HAP-1 (cell line): ENCODE results near the gene MAGEC3.

Experiments used
- DNase-seq, 2 experiments: peaks; one replicate each; pipeline ENCODE4 v3.0.0-alpha.2; 2016 to 2020; ENCODE audit warnings: low spot score in 2 of 2
- H3K27me3 ChIP-seq: fragments of 250-450 bp; sonication (Bioruptor Pico); 2 replicates; pipeline ENCODE4 v1.5.1; 2020; ENCODE audit warnings: low read depth, mild to moderate bottlenecking, moderate library complexity
- H3K36me3 ChIP-seq: fragments of 250-450 bp; sonication (Bioruptor Pico); replicated peaks from 2 replicates; pipeline ENCODE4 v1.5.1; 2020; ENCODE audit warnings: mild to moderate bottlenecking
- H3K4me1 ChIP-seq: fragments of 250-450 bp; sonication (Bioruptor Pico); 2 replicates; pipeline ENCODE4 v1.5.1; 2020; ENCODE audit warnings: mild to moderate bottlenecking
- H3K4me3 ChIP-seq: fragments of 250-450 bp; sonication (Bioruptor Pico); 2 replicates; pipeline ENCODE4 v1.5.1; 2020; ENCODE audit warnings: mild to moderate bottlenecking, moderate library complexity
- H3K9me3 ChIP-seq: fragments of 250-450 bp; sonication (Bioruptor Pico); 2 replicates; pipeline ENCODE4 v1.5.1; 2020; ENCODE audit warnings: mild to moderate bottlenecking, moderate library complexity
- in situ Hi-C: fragments of 300-500 bp; cut with MboI; formaldehyde crosslinking; loops from 3 replicates; pipeline ENCODE4 v1.14.3; 2020; ENCODE audit warnings: low sequenced_read_pairs, inconsistent platforms, mixed read lengths

Gene MAGEC3

GRCh38 chrX:141904262-141904661, 66.1 kb downstream of the MAGEC3 start:
- Histone ChIP-seq H3K4me1 (no peaks in the 10 kb centered on the region), H3K9me3 (no peaks in the 10 kb centered on the region), H3K27me3 (no peaks in the 10 kb centered on the region), H3K36me3 (no peaks in the 10 kb centered on the region), H3K4me3 (no peak overlapping the region)
- in situ Hi-C loops = no loop called here
- no peak for DNase-seq

DNA sequence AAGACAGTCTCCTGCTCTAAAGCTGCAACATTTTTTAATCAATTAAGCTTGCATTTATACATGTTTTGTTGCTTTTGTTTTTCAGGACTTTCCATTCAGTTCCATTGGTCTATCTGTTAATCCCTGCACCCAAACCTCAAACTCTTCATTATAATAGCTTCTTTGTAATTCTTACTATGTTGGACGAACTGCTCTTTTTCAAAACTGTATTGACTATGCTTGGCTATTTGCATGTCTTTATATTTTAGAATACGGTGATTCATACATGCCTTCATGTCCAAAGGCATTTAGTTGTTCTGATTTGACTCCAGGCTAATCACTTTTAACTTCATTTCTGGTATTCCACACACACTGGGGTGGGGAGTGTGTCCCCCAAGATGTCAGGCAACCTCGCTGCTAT, 79.7 kb downstream of the MAGEC3 start:
- DNase-seq = peak in 1 of 2 experiments; percentile 95
- in situ Hi-C loops = no loop called here
- Histone ChIP-seq H3K4me3 (no peak overlapping the region), H3K36me3 (no peaks in the 10 kb centered on the region), H3K9me3 (no peaks in the 10 kb centered on the region), H3K27me3 (no peaks in the 10 kb centered on the region), H3K4me1 (peaks cover 18% of the 10 kb centered on the region)

- Histone ChIP-seq H3K9me3 (no peaks in the 10 kb centered on the region), H3K27me3 (no peaks in the 10 kb centered on the region), H3K36me3 (no peaks in the 10 kb centered on the region), H3K4me1 (peaks cover 4% of the 10 kb centered on the region; the same call in 1 of the 2 replicates), H3K4me3 (no peak overlapping the region)
- DNase-seq = peak in 1 of 2 experiments; percentile 9
- in situ Hi-C loops = no loop called here
Observed at GRCh38 chrX:141924293-141924692, 86.2 kb downstream of the MAGEC3 start.

DNA sequence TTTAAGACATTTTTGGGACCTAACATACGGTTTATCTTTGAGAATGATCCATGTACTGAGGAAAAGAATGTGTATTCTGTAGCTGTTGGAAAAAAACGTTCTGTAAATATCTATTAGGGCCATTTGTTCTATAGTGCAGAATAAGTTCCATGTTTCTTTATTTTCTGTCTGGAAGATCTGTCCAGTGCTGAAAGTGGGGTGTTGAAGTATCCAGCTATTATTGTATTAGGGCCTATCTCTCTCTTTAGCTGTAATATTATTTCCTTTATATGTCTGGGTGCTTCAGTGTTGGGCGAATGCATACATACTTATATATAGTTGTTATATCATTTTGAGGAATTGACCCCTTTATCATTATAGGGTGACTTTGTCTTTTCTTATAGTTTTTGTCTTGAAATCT, 90.3 kb downstream of the MAGEC3 start:
- Histone ChIP-seq H3K36me3 (no peaks in the 10 kb centered on the region), H3K4me1 (peaks cover 4% of the 10 kb centered on the region; the same call in 1 of the 2 replicates), H3K4me3 (no peak overlapping the region), H3K27me3 (no peaks in the 10 kb centered on the region), H3K9me3 (no peaks in the 10 kb centered on the region)
- DNase-seq = no peak
- in situ Hi-C loops = no loop called here

DNA sequence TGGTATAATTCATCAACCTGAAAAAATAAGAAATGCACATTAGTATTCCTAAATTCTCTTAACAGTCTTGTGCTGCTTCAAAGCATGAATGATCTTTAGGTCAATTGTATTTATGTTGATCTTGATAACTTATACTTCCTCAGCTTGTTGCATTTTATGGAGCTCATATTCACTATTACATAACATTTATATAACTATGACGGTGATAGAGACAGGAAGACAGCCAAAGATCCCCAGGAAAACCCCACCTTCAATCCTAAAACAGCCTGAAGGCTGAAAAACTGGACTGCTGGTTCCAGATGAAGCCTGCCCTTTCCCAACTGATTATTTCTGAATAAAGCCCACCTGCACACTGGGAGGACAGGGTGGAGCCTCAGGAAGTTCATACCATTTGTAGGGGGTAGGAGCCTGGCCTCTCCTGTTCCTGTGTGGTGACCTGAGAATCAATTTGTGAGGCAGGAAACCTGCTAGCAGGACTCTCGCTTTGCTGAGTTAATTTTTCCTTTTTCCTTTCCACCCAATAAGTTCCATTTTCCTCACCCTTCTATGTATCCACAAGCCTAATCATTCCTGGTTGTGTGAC, 96.0 kb downstream of the MAGEC3 start:
- Histone ChIP-seq H3K4me3 (no peak overlapping the region), H3K4me1 (peaks cover 3% of the 10 kb centered on the region; the same call in 1 of the 2 replicates), H3K36me3 (no peaks in the 10 kb centered on the region), H3K27me3 (no peaks in the 10 kb centered on the region), H3K9me3 (no peaks in the 10 kb centered on the region)
- DNase-seq = no peak
- in situ Hi-C loops = no loop called here

DNA sequence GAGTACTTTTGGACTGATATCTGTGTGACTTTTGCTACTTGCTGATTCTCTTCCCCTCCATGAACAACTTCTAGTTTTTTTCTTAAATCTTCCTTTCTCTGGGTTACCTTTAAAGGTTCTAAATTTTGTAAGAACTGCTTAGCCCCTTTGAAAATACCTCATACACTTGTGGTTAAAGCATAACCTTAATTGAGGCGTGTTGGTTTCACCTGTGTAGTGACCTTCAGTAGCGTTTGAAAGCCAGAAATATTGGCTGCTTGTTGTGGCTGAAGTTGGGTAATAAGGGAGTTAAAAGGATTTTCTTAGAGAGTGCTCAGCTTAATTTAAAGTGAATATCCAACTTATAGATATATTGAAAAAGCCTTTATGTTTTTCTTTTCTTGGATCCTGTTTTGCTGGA, 97.5 kb downstream of the MAGEC3 start:
- DNase-seq = no peak
- Histone ChIP-seq H3K4me3 (no peak overlapping the region), H3K4me1 (peaks cover 3% of the 10 kb centered on the region; the same call in 1 of the 2 replicates), H3K36me3 (no peaks in the 10 kb centered on the region), H3K27me3 (no peaks in the 10 kb centered on the region), H3K9me3 (no peaks in the 10 kb centered on the region)
- in situ Hi-C loops = no loop called here

DNA sequence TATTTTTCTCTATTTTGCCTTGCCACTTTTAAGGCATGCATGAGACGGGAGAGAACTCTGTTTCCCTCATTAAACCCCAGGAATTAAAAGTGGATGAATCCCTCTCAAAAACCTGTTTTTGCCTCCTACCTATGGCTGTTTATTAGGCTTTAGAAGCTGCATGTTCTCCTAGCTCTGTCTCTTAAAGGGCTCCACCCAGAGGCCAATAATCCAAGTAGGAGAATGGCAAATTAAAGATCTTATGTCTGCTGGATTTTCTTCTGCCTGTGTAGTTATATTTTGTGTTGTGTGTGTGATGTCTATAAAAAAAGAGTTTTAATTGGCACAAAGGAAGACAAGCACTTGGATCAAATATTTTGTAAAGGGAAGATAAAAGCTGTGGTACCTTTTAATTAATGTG, 98.0 kb downstream of the MAGEC3 start:
- Histone ChIP-seq H3K4me1 (peaks cover 3% of the 10 kb centered on the region; the same call in 1 of the 2 replicates), H3K4me3 (no peak overlapping the region), H3K36me3 (no peaks in the 10 kb centered on the region), H3K9me3 (no peaks in the 10 kb centered on the region), H3K27me3 (no peaks in the 10 kb centered on the region)
- in situ Hi-C loops = no loop called here
- peak; percentile 29 to 66 for DNase-seq

DNA sequence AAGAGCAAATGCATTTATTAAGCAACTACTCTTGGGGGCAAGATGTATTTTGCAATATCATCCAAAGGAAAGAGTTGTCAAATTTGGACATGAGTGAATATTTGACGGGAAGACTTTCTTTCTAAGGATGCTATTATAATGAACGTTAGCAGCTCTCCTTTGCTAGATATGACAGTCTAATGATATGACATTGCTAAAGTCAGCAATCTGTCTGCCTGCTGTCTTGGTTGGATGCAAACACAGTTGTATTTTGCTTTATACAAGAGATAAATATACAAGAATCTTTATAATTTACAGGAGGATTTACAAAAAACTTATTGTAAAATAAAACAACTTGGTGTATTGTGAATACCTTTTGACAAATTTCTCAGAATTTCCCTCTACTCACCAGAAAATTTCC, 103.1 kb downstream of the MAGEC3 start:
- Histone ChIP-seq H3K36me3 (no peaks in the 10 kb centered on the region), H3K9me3 (no peaks in the 10 kb centered on the region), H3K27me3 (no peaks in the 10 kb centered on the region), H3K4me1 (no peaks in the 10 kb centered on the region; the same call in 1 of the 2 replicates), H3K4me3 (no peak overlapping the region)
- DNase-seq = no peak
- in situ Hi-C loops = no loop called here

DNA sequence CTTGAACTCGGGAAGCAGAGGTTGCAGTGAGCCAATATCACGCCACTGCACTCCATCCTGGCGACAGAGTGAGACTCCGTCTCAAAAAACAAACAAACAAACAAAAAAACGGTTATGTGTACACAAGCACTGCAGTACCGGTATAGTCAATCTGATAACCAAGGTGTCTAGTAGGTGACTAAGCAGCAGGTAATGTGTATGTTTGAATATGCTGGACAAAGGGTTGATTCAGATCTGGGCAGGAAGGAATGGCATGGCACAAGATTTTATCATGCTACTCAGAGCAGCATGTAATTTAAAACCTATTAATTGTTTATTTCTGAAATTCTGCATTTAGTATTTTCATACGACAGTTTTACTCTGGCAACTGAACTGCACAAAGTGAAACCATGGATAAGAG, 107.3 kb downstream of the MAGEC3 start:
- in situ Hi-C loops = no loop called here
- H3K4me3 ChIP-seq = no peak overlapping the region
- DNase-seq = no peak
- no peaks in the 10 kb centered on the region for H3K4me1 ChIP-seq
- H3K9me3 ChIP-seq = peaks cover 2% of the 10 kb centered on the region; the same call in 1 of the 2 replicates
- no peaks in the 10 kb centered on the region for H3K36me3 ChIP-seq
- H3K27me3 ChIP-seq = no peaks in the 10 kb centered on the region

GRCh38 chrX:141947350-141947749, 109.2 kb downstream of the MAGEC3 start:
- Histone ChIP-seq H3K4me1 (no peaks in the 10 kb centered on the region), H3K36me3 (no peaks in the 10 kb centered on the region), H3K4me3 (no peak overlapping the region), H3K27me3 (no peaks in the 10 kb centered on the region), H3K9me3 (peaks cover 2% of the 10 kb centered on the region; the same call in 1 of the 2 replicates)
- DNase-seq = no peak
- in situ Hi-C loops = no loop called here
